GM23248 (cell line): ENCODE measurements around the gene PTGFRN. TPM values are rescaled to one million over a fixed set of nuclear protein-coding genes. Genes with fewer than 3 reads are reported as not detected.

Experiments
- DNase-seq: peaks from one replicate; pipeline ENCODE4 v3.0.0-alpha.2; 2015
- H2AFZ ChIP-seq: fragments of 200-600 bp; sonication (generic); 2 replicates; pipeline ENCODE4 v1.6.1; 2016; ENCODE audit warnings: antibody characterized with exemption
- H3F3A ChIP-seq: fragments of 200-600 bp; sonication (generic); 2 replicates; pipeline ENCODE4 v1.6.1; 2016; ENCODE audit warnings: mild to moderate bottlenecking, antibody characterized with exemption, mixed run types; ENCODE audit not compliant: insufficient read depth
- H3K27ac ChIP-seq: fragments of 200-600 bp; sonication (generic); 2 replicates; pipeline ENCODE4 v1.5.1; 2016; ENCODE audit warnings: mild to moderate bottlenecking
- H3K27me3 ChIP-seq: fragments of 200-600 bp; sonication (generic); replicated peaks from 2 replicates; pipeline ENCODE4 v1.6.1; 2016; ENCODE audit warnings: mild to moderate bottlenecking; ENCODE audit not compliant: insufficient read depth
- H3K36me3 ChIP-seq: fragments of 200-600 bp; sonication (generic); 2 replicates; pipeline ENCODE4 v1.6.1; 2016; ENCODE audit warnings: low read depth, mild to moderate bottlenecking
- H3K4me1 ChIP-seq: fragments of 200-600 bp; sonication (generic); 2 replicates; pipeline ENCODE4 v1.6.1; 2016; ENCODE audit warnings: mild to moderate bottlenecking; ENCODE audit not compliant: insufficient read depth
- H3K4me2 ChIP-seq: fragments of 200-600 bp; sonication (generic); one replicate; pipeline ENCODE4 v1.6.1; 2016; ENCODE audit warnings: mild to moderate bottlenecking; ENCODE audit not compliant: unreplicated experiment
- H3K4me3 ChIP-seq: fragments of 200-600 bp; sonication (generic); 2 replicates; pipeline ENCODE4 v1.5.1; 2016; ENCODE audit warnings: mild to moderate bottlenecking
- H3K79me2 ChIP-seq: fragments of 200-600 bp; sonication (generic); 2 replicates; pipeline ENCODE4 v1.6.1; 2016; ENCODE audit warnings: mild to moderate bottlenecking; ENCODE audit not compliant: insufficient read depth
- H3K9ac ChIP-seq: fragments of 200-600 bp; sonication (generic); 2 replicates; pipeline ENCODE4 v1.6.1; 2016; ENCODE audit warnings: mild to moderate bottlenecking
- H3K9me2 ChIP-seq: fragments of 200-600 bp; sonication (generic); 2 replicates; pipeline ENCODE4 v1.6.1; 2016; ENCODE audit warnings: mixed run types, mild to moderate bottlenecking, moderate library complexity; ENCODE audit not compliant: insufficient read depth
- H3K9me3 ChIP-seq: fragments of 200-600 bp; sonication (generic); one replicate; pipeline ENCODE4 v1.6.1; 2017; ENCODE audit warnings: low read depth
- H4K20me1 ChIP-seq: fragments of 200-600 bp; sonication (generic); 2 replicates; pipeline ENCODE4 v1.6.0; 2016; ENCODE audit not compliant: insufficient read depth
- EZH2 ChIP-seq: fragments of 200-600 bp; sonication (generic); IDR thresholded peaks from 2 replicates; pipeline ENCODE4 v1.6.1; 2018; ENCODE audit warnings: antibody characterized with exemption, mild to moderate bottlenecking; ENCODE audit not compliant: insufficient read depth, poor library complexity, severe bottlenecking
- EZH2phosphoT487 ChIP-seq: fragments of 200-600 bp; sonication (generic); IDR thresholded peaks from 2 replicates; pipeline ENCODE4 v1.6.1; 2018; ENCODE audit warnings: antibody characterized with exemption, moderate library complexity, mild to moderate bottlenecking, low read depth; ENCODE audit not compliant: insufficient read depth
- WGBS, 2 experiments: methylation state at CpG; one replicate each; pipeline ENCODE4 v1.1.6; 2015 to 2017; ENCODE audit warnings: low lambda C conversion rate in 2 of 2, low coverage in 1 of 2; ENCODE audit errors: missing lambda C conversion rate in 2 of 2; 5-methylcytosine and 5-hydroxymethylcytosine counted together
- in situ Hi-C: fragments of 300-500 bp; cut with MboI; formaldehyde crosslinking; loops from 2 replicates; pipeline ENCODE4 v1.15.0; 2020
- polyA plus RNA-seq: library from polyadenylated mRNA; unstranded; fragments of >200 nt; fragmentation: Nextera tagmentation; extraction: Ambion mirVana; gene quantifications from 2 replicates; pipeline ENCODE4 v1.2.1, GENCODE V29; 2016
- total RNA-seq: library from RNA; depleted of rRNA; stranded (reverse); fragments of >200 nt; shearing (Covaris generic); gene quantifications from 2 replicates; pipeline ENCODE4 v1.2.3, GENCODE V29; 2014

PTGFRN gene
- total and polyA plus RNA-seq, 2 experiments from 2014 or later: 14.7 to 25.7 TPM

- Histone ChIP-seq H3K27me3 (no peaks in the 10 kb centered on the region), H3F3A (peaks cover 24% of the 10 kb centered on the region; the same call in 1 of the 2 replicates), H3K4me1 (peaks cover 37% of the 10 kb centered on the region), H3K9me3 (no peaks in the 10 kb centered on the region), H3K27ac (peak overlapping the region; percentile 36), H3K4me2 (peak overlapping the region; percentile 50), H3K9me2 (no peaks in the 10 kb centered on the region), H3K9ac (no peak overlapping the region), H3K79me2 (no peaks in the 10 kb centered on the region), H3K4me3 (no peak overlapping the region), H3K36me3 (no peaks in the 10 kb centered on the region), H2AFZ (no peak overlapping the region), H4K20me1 (no peaks in the 10 kb centered on the region)
- WGBS, 2 experiments: 1 to 2% methylated on average over 8 of the region's 8 CpGs
- in situ Hi-C loops: no loop called here
- no peak for TF ChIP-seq EZH2phosphoT487
- TF ChIP-seq EZH2: no peak
- peak; percentile 86 for DNase-seq
Observed at GRCh38 chr1:116923421-116923820, 13.7 kb downstream of the PTGFRN start.

DNA sequence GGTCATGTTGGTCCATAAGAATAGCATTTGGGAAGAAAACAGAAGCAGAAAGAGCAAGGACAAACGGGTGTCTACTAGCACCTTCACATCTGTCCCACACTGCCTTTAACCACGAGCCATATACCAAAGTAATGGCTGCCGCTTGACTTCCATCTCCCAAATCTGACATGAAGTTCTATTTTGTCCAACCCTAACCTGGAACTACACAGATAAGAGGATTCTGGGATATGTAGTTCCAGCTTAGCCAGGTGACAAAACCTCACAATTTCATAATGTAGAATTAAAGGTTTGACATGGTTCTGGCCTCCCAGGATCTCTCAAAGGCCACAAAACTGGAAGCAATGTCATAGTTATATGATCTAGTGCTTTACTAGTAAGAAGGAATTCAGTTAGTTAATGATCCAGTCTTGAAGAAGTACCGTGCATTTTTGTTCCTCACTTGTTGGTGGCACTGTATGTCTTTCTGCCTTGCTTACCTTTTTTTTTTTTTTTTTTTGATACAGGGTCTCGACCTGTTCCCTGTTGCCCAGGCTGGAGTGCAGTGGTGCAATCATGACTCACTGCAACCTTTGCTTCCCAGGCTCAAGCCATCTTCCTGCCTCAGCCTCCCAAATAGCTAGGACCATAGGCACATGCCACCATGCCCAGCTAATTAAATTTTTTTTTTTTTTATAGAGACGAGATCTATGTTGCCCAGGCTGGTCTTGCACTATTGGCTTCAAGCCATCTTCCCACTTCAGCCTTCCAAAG is 17.5 kb downstream of the PTGFRN start:
- 84 to 90% methylated on average over 6 of the region's 6 CpGs for WGBS, 2 experiments
- no peaks in the 10 kb centered on the region for H3K36me3 ChIP-seq
- peaks cover 9% of the 10 kb centered on the region; the same call in 1 of the 2 replicates for H3F3A ChIP-seq
- H3K9me2 ChIP-seq: no peaks in the 10 kb centered on the region
- no peaks in the 10 kb centered on the region for H3K27me3 ChIP-seq
- H3K4me2 ChIP-seq: no peak overlapping the region
- no peak overlapping the region for H3K4me3 ChIP-seq
- no peak for TF ChIP-seq EZH2phosphoT487
- no peak for TF ChIP-seq EZH2
- H3K27ac ChIP-seq: no peak overlapping the region
- H3K9ac ChIP-seq: no peak overlapping the region
- DNase-seq: no peak
- no peaks in the 10 kb centered on the region for H3K9me3 ChIP-seq
- in situ Hi-C loops: no loop called here
- H2AFZ ChIP-seq: no peak overlapping the region
- no peaks in the 10 kb centered on the region for H3K79me2 ChIP-seq
- H3K4me1 ChIP-seq: peaks cover 22% of the 10 kb centered on the region
- no peaks in the 10 kb centered on the region for H4K20me1 ChIP-seq

DNA sequence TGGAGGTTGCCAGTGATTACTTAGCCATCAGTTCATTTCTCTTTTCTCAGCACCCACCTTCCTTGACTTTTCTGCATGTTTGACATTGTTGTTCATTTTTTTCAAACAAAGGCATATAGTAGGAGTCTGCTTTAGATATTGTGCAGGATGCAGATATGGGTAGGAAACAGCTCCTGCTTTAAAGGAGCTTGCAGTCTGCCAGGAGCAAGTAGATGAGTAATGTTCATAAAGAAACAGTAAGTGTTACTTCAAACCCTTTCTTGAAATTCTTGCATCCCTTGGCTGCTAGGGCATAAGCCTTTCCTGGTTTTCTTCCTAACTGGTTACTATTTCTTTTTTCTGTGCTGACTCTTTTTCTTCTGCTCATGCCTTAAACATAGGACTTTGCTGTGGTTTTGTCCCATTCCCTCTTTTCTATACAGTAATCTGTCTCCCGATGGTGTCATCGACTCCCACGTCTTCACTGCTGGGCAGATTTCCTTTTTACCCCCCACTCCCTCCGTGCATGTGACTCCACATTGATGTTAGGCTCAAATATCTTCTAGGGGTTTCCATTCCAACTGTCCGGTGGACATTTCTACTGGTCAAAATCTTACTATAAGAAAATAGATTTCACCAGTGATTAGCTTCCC is 20.4 kb downstream of the PTGFRN start:
- Histone ChIP-seq H4K20me1 (no peaks in the 10 kb centered on the region), H3K4me2 (no peak overlapping the region)
- TF ChIP-seq EZH2 (no peak), EZH2phosphoT487 (no peak)

GRCh38 chr1:116931016-116931918 is 21.6 kb downstream of the PTGFRN start:
- no peaks in the 10 kb centered on the region for H3K9me2 ChIP-seq
- H3K36me3 ChIP-seq: no peaks in the 10 kb centered on the region
- TF ChIP-seq EZH2phosphoT487: no peak
- H3K27me3 ChIP-seq: no peaks in the 10 kb centered on the region
- peaks cover 5% of the 10 kb centered on the region; the same call in 1 of the 2 replicates for H3F3A ChIP-seq
- H2AFZ ChIP-seq: no peak overlapping the region
- DNase-seq: no peak
- H3K4me2 ChIP-seq: no peak overlapping the region
- H3K4me1 ChIP-seq: 0 out of 2 replicates have a peak, but pooled peaks cover 14% of the 10 kb centered on the region
- no peaks in the 10 kb centered on the region for H3K9me3 ChIP-seq
- no peak overlapping the region for H3K4me3 ChIP-seq
- no peaks in the 10 kb centered on the region for H3K79me2 ChIP-seq
- no peak overlapping the region for H3K27ac ChIP-seq
- no peak overlapping the region for H3K9ac ChIP-seq
- in situ Hi-C loops: no loop called here
- no peaks in the 10 kb centered on the region for H4K20me1 ChIP-seq
- 82 to 83% methylated on average over 7 of the region's 7 CpGs for WGBS, 2 experiments

More for the DNA sequence above, 20.4 kb downstream of the PTGFRN start:
- Histone ChIP-seq H3K9me3 (no peaks in the 10 kb centered on the region), H3K79me2 (no peaks in the 10 kb centered on the region), H3K4me1 (0 out of 2 replicates have a peak, but pooled peaks cover 14% of the 10 kb centered on the region), H3K9ac (no peak overlapping the region), H3K9me2 (no peaks in the 10 kb centered on the region), H3K27ac (no peak overlapping the region), H3K36me3 (no peaks in the 10 kb centered on the region), H3K27me3 (no peaks in the 10 kb centered on the region), H3K4me3 (no peak overlapping the region), H3F3A (peaks cover 5% of the 10 kb centered on the region; the same call in 1 of the 2 replicates), H2AFZ (no peak overlapping the region)
- DNase-seq: peak; percentile 36
- 78 to 81% methylated on average over 5 of the region's 5 CpGs for WGBS, 2 experiments
- in situ Hi-C loops: no loop called here
